Pulmonary artery endothelial cell (primary cell): ENCODE measurements around the gene IQGAP2. TPM values are rescaled to one million over a fixed set of nuclear protein-coding genes. Genes with fewer than 3 reads are reported as not detected.

Experiments
- DNase-seq: peaks from one replicate; pipeline ENCODE4 v3.0.0-alpha.2; 2011; ENCODE audit warnings: low read depth, low spot score
- total RNA-seq: library from RNA; depleted of rRNA; stranded (reverse); fragments of >200 nt; gene quantifications from 2 replicates; pipeline ENCODE4 v1.2.3, GENCODE V29; 2014

Gene IQGAP2
- total RNA-seq, 1 donor from 2014 or later, result 4.4 TPM

- DNase-seq, result no peak
Observed at GRCh38 chr5:76445830-76446229, 42.7 kb downstream of the IQGAP2 start.

- DNase-seq, result no peak
Observed at GRCh38 chr5:76446776-76447175, 43.7 kb downstream of the IQGAP2 start.

GRCh38 chr5:76449606-76450005 is 46.5 kb downstream of the IQGAP2 start:
- DNase-seq, result no peak

GRCh38 chr5:76450054-76450453 is 47.0 kb downstream of the IQGAP2 start:
- DNase-seq, result no peak

- DNase-seq, result no peak
Observed at GRCh38 chr5:76451031-76451701, 48.1 kb downstream of the IQGAP2 start.

- no peak for DNase-seq
Observed at GRCh38 chr5:76455531-76456133, 52.5 kb downstream of the IQGAP2 start.

- no peak for DNase-seq
Observed at GRCh38 chr5:76456258-76456657, 53.2 kb downstream of the IQGAP2 start.

- DNase-seq, result no peak
Observed at GRCh38 chr5:76457674-76458485, 54.8 kb downstream of the IQGAP2 start.

GRCh38 chr5:76458486-76458830 is 55.4 kb downstream of the IQGAP2 start:
- no peak for DNase-seq

GRCh38 chr5:76460104-76460503 is 57.0 kb downstream of the IQGAP2 start:
- DNase-seq, result no peak

GRCh38 chr5:76462097-76462667 is 59.1 kb downstream of the IQGAP2 start:
- DNase-seq, result no peak

- DNase-seq, result no peak
Observed at GRCh38 chr5:76467216-76467615, 64.1 kb downstream of the IQGAP2 start.

- no peak for DNase-seq
Observed at GRCh38 chr5:76468635-76469425, 65.7 kb downstream of the IQGAP2 start.

GRCh38 chr5:76469656-76470290 is 66.7 kb downstream of the IQGAP2 start:
- DNase-seq, result no peak

GRCh38 chr5:76470976-76471375 is 67.9 kb downstream of the IQGAP2 start:
- DNase-seq, result no peak

- DNase-seq, result no peak
Observed at GRCh38 chr5:76471406-76471805, 68.3 kb downstream of the IQGAP2 start.

- DNase-seq, result no peak
Observed at GRCh38 chr5:76471987-76472334, 68.9 kb downstream of the IQGAP2 start.

GRCh38 chr5:76472335-76473008 is 69.4 kb downstream of the IQGAP2 start:
- DNase-seq, result no peak

GRCh38 chr5:76473009-76473336 is 69.9 kb downstream of the IQGAP2 start:
- DNase-seq, result no peak

GRCh38 chr5:76473661-76474060 is 70.6 kb downstream of the IQGAP2 start:
- DNase-seq, result no peak

GRCh38 chr5:76474377-76474776 is 71.3 kb downstream of the IQGAP2 start:
- no peak for DNase-seq
